HEK293T (cell line): ENCODE results near the gene LRRC71.

Experiments
- CTCF ChIA-PET: fragments of 350-600 bp; formaldehyde crosslinking; extraction: SDS; loops from one replicate; lab custom pipeline; 2021; ENCODE audit warnings: antibody characterized with exemption, inconsistent platforms; lab: Yijun Ruan, JAX
- POLR2A ChIA-PET: fragments of 350-600 bp; formaldehyde crosslinking; extraction: SDS; loops from one replicate; lab custom pipeline; 2020; ENCODE audit warnings: antibody characterized with exemption, inconsistent platforms; lab: Yijun Ruan, JAX
- DNase-seq: peaks from one replicate; pipeline ENCODE4 v3.0.0; 2012; ENCODE audit warnings: mixed read lengths; ENCODE audit errors: extremely low spot score
- ARNT ChIP-seq: fragments of 450-650 bp; IDR thresholded peaks from 2 replicates; pipeline ENCODE4 v1.6.1; 2017; ENCODE audit warnings: mild to moderate bottlenecking
- BHLHE40 ChIP-seq: fragments of 450-650 bp; IDR thresholded peaks from 2 replicates; pipeline ENCODE4 v1.6.1; 2016; ENCODE audit warnings: mild to moderate bottlenecking, moderate library complexity, borderline replicate concordance
- CTBP1 ChIP-seq: fragments of 450-650 bp; IDR thresholded peaks from 2 replicates; pipeline ENCODE4 v1.6.1; 2016; ENCODE audit warnings: borderline replicate concordance
- ELF4 ChIP-seq: fragments of 450-650 bp; IDR thresholded peaks from 2 replicates; pipeline ENCODE4 v1.6.1; 2017; ENCODE audit warnings: antibody characterized with exemption
- FOXA1 ChIP-seq: fragments of 450-650 bp; IDR thresholded peaks from 2 replicates; pipeline ENCODE4 v1.6.1; 2016; ENCODE audit warnings: mild to moderate bottlenecking
- FOXK2 ChIP-seq: fragments of 450-650 bp; IDR thresholded peaks from 2 replicates; pipeline ENCODE4 v1.6.1; 2016; ENCODE audit warnings: mild to moderate bottlenecking
- FOXM1 ChIP-seq: fragments of 450-650 bp; IDR thresholded peaks from 2 replicates; pipeline ENCODE4 v1.6.1; 2017; ENCODE audit warnings: mild to moderate bottlenecking, borderline replicate concordance
- HDGF ChIP-seq: fragments of 450-650 bp; IDR thresholded peaks from 2 replicates; pipeline ENCODE4 v1.6.1; 2017; ENCODE audit warnings: antibody characterized with exemption, borderline replicate concordance
- L3MBTL2 ChIP-seq: fragments of 450-650 bp; conservative IDR thresholded peaks from 2 replicates; pipeline ENCODE4 v1.6.1; 2016; ENCODE audit warnings: mild to moderate bottlenecking
- LEF1 ChIP-seq: fragments of 450-650 bp; IDR thresholded peaks from 2 replicates; pipeline ENCODE4 v1.6.1; 2017; ENCODE audit warnings: mild to moderate bottlenecking, borderline replicate concordance
- NFRKB ChIP-seq: fragments of 450-650 bp; IDR thresholded peaks from 2 replicates; pipeline ENCODE4 v1.6.1; 2016; ENCODE audit warnings: mild to moderate bottlenecking, moderate library complexity
- SP1 ChIP-seq: fragments of 450-650 bp; IDR thresholded peaks from 2 replicates; pipeline ENCODE4 v1.6.1; 2017
- SUZ12 ChIP-seq: fragments of 450-650 bp; IDR thresholded peaks from 2 replicates; pipeline ENCODE4 v1.6.1; 2016; ENCODE audit warnings: mild to moderate bottlenecking
- TARDBP ChIP-seq: fragments of 450-650 bp; IDR thresholded peaks from 2 replicates; pipeline ENCODE4 v1.6.1; 2016
- ZNF384 ChIP-seq: fragments of 450-650 bp; IDR thresholded peaks from 2 replicates; pipeline ENCODE4 v1.6.1; 2016
- TF ChIP-seq, protein P1 (sequence below): fragments of 450-650 bp; IDR thresholded peaks from 2 replicates; pipeline ENCODE4 v1.6.1; 2016

Gene LRRC71

DNA sequence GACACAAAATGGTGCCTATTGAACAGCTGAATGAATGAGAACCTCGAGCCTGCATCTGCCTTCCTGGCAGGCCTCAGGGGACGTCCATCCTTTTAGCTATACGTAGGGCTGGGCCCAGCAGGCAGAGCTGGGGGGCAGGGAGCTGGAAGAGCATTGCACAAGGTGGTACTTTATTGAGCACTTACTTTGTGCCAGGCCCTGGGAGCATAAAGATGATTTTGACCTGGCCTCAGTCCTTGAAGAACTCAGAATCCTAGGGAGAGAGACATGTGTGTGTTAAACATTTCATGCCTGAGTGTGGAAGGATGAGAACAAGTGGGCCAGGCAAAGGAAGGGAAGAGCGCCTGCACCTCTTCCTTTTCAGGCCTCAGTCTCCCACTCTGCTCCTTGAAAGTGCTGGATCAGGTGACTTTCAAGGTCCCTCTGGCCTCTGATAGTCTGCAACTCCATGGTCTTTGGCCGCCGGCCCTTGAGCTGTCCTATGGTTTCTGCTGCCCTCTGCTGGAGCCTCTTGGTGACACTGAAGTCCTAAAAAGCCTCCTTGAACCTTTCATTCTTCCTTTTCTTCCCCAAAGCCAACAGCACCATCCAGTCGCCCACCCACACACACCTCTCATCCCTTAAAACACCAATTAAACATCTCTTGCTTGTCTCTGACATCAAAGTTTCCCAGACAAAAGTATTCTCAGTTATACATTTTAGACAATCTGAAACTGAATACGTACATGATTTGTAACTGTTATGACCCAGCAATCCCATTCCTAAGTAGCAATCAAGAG is 30.4 kb upstream of the LRRC71 start:
- DNase-seq, result peak; percentile 85
- POLR2A ChIA-PET, result interaction anchor here (0.8 to 1.7 kb wide), 4 partner anchors 52 to 172 kb away, joined by 3 to 7 read pairs (median 3); partner anchors contain the start of gene PRCC
- TF ChIP-seq NFRKB, result no peak
- TF ChIP-seq BHLHE40, result no peak
- no peak for TF ChIP-seq FOXA1
- CTCF ChIA-PET, result interaction anchor here (0.7 to 4.1 kb wide), 29 partner anchors 10 to 266 kb away, joined by 3 to 38 read pairs (median 3); partner anchors contain the start of genes INSRR, LRRC71, METTL25B and NTRK1

DNA sequence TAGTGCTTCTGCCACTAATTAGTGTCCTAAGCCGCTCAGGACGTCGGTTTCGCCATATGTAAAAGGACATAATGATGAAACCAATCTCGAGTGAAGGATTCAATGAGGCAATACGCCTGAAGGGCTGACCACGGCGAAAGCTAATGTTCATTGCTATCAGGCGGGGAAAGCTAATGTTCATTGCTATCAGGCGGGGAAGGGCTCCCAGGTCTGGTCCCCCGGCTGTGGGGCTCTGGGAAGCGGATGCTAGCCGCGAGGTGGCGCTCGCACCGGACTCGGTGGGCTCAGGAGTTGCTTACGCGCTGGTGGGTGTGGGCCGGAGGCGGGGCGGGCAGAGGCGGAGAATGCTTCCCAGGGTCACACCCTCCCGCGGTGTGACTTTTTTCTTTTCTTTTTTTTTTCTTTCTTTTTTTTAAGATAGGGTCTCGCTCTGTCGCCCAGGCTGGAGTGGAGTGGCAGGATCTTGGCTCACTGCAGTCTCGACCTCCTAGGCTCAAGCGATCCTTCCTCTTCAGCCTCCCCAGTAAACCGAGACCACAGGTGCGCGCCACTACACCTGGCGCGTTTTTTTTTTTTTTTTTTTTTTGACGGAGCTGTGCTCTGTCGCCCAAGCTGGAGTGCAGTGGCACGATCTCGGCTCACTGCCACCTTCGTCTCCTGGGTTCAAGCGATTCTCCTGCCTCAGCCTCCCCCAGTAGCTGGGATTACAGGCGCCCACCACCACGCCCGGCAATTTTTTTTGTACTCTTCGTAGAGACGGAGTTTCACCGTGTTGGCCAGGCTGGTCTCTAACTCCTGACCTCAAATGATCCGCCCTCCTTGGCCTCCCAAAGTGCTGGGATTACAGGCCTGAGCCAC is 28.0 kb upstream of the LRRC71 start:
- POLR2A ChIA-PET, result interaction anchor here (0.5 to 0.7 kb wide), 2 partner anchors 34 to 35 kb away, joined by 3 read pairs; no protein-coding TSS in a partner anchor
- DNase-seq, result peak; percentile 96
- CTCF ChIA-PET, result interaction anchor here (0.6 to 4.1 kb wide), 25 partner anchors 9 to 264 kb away, joined by 3 to 38 read pairs (median 5); partner anchors contain the start of genes INSRR, METTL25B and NTRK1
- no peak for TF ChIP-seq SP1
- no peak for TF ChIP-seq ARNT
- no peak for TF ChIP-seq NFRKB

DNA sequence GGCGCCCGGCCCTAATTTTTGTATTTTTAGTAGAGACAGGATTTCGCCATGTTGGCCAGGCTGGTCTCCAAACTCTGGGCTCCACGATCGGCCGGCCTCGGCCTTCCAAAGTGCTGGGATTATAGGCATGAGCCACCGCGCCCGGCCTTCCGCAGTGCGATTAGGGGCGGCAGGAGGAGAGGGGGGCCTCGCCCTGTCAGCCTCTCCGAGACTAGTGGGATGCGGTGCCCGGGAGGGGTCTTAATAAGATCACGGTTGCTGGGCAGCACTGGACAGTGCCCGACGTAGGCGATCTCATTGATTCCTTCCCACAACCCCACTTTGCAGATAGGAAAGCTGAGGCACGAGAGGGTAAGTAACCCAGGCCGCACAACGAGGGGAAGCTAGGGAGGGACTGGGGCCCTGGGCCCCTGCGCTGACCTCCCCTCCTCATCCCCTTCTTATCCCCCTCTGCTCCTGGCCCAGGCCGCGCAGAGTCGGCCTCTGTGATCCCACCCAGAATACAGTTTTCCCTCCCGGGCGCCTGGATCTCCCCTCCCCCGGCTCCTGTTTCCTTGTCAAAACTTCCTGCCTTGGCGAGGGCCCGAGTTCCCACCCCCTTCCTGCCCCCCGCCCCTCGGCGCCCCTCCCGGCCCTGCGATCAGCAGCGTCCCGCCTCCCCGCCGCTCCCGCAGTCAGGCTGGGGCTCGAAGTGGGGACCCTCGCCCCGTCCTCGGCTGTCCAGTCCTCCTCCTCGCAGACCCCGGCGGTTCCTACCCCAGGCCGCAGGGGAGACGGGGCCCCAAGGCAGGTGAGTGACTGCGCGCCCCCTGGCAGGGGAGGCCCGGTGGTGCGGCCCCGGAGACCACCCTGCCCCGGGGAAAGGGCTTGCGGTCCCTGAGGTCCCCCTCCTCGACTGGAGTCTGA is 27.1 kb upstream of the LRRC71 start, which contains the start of gene PEAR1:
Gene PEAR1, plus strand, starts transcription at position 671 of the 906 bp plus-strand sequence. CDS start 10,209 bp downstream, outside the sequence.
- ChIA-PET CTCF (interaction anchor here (0.6 to 3.9 kb wide), 7 partner anchors 8 to 193 kb away, joined by 3 to 35 read pairs (median 5); no protein-coding TSS in a partner anchor), POLR2A (no interaction called here)
- TF ChIP-seq L3MBTL2, result no peak
- no peak for TF ChIP-seq NFRKB
- TF ChIP-seq BHLHE40, result no peak
- TF ChIP-seq ELF4, result no peak
- no peak for TF ChIP-seq ARNT
- no peak for TF ChIP-seq CTBP1
- TF ChIP-seq SUZ12, result no peak
- TF ChIP-seq HDGF, result no peak
- TF ChIP-seq TARDBP, result no peak
- TF ChIP-seq ZNF384, result no peak
- TF ChIP-seq, protein P1, sequence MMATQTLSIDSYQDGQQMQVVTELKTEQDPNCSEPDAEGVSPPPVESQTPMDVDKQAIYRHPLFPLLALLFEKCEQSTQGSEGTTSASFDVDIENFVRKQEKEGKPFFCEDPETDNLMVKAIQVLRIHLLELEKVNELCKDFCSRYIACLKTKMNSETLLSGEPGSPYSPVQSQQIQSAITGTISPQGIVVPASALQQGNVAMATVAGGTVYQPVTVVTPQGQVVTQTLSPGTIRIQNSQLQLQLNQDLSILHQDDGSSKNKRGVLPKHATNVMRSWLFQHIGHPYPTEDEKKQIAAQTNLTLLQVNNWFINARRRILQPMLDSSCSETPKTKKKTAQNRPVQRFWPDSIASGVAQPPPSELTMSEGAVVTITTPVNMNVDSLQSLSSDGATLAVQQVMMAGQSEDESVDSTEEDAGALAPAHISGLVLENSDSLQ, result no peak
- TF ChIP-seq FOXA1, result no peak
- no peak for TF ChIP-seq FOXM1
- no peak for TF ChIP-seq LEF1
- DNase-seq, result no peak

DNA sequence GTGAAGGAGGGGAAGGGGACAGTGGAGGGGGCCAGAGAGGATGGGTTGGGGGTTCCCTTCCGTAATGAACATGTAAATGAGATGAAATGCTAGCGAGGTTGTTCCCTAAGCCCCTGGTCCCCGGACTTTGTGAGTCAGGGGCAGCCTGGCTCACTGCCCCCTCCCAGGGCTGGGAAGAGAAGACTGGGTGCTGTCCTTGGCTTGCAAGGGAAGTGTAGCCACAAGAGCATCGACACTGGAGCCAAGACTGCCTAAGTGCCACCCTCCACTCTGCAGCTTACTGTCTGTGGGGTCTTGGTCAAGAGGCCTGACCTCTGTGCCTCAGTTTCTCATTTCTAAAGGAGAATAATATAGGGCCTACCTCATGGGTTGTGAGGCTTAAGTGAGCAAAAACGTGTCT is 26.4 kb upstream of the LRRC71 start:
- TF ChIP-seq ARNT, result no peak
- TF ChIP-seq FOXM1, result no peak
- no peak for TF ChIP-seq TARDBP
- no peak for TF ChIP-seq ELF4
- TF ChIP-seq SUZ12, result no peak
- TF ChIP-seq FOXK2, result no peak
- TF ChIP-seq BHLHE40, result no peak
- TF ChIP-seq FOXA1, result no peak
- no peak for TF ChIP-seq CTBP1
- TF ChIP-seq ZNF384, result no peak
- TF ChIP-seq LEF1, result no peak
- no peak for DNase-seq
- ChIA-PET POLR2A (no interaction called here), CTCF (interaction anchor here (0.7 to 1.4 kb wide), 5 partner anchors 16 to 205 kb away, joined by 3 to 7 read pairs (median 4); no protein-coding TSS in a partner anchor)

DNA sequence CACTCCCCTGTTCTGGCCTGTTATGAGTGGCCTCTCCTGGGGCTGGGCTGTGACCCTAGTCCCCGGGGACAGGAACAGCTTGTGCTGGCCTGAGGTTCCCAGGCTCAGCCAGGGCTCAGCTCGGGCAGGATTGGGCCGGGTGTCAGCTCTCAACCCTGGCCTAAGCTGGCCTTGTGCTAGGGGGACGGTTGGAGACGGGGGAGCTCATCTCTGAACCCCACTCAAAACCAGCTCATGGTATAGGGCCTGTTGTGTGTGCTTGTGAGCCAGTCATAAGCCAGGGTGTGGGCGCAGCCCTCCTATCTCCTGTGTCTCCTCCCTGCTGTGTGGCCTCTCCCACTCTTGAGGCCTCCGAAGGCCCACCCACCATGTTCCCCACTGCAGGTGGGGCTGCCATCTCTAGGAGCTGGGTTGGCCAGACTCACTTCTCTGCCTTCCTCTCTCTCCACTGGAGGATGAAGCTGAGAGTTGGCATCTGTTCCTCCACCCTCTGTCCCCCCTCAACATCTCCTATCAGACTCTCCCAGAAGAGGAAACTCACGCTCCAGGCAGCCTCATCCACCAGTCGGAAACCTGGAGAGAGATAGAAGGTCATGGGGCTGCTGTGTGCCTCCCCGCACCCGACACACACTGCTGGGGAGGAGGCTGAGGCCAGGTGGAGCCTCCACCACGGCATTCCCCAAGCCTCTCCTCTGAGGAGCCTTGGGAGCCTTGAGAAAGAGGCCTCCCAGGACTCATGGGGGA is 25.5 kb upstream of the LRRC71 start:
- no peak for DNase-seq
- ChIA-PET POLR2A (no interaction called here), CTCF (interaction anchor here (0.7 to 1.4 kb wide), 6 partner anchors 16 to 206 kb away, joined by 3 to 7 read pairs (median 4); no protein-coding TSS in a partner anchor)
- no peak for TF ChIP-seq FOXA1
- TF ChIP-seq BHLHE40, result no peak
- TF ChIP-seq NFRKB, result no peak
- no peak for TF ChIP-seq SP1
- TF ChIP-seq SUZ12, result no peak
- TF ChIP-seq ZNF384, result no peak
- TF ChIP-seq LEF1, result no peak
- TF ChIP-seq CTBP1, result no peak
- TF ChIP-seq ARNT, result no peak
- TF ChIP-seq L3MBTL2, result no peak
- TF ChIP-seq TARDBP, result no peak
- no peak for TF ChIP-seq HDGF
- TF ChIP-seq, protein P1, result no peak
- no peak for TF ChIP-seq FOXK2
- TF ChIP-seq FOXM1, result no peak
- TF ChIP-seq ELF4, result no peak
